Endodermal cell (in vitro differentiated cells): ENCODE results near the gene SLC49A4. TPM values are rescaled to one million over a fixed set of nuclear protein-coding genes. Genes with fewer than 3 reads are reported as not detected.

Source experiments
- DNase-seq: peaks from one replicate; pipeline ENCODE4 v3.0.0-alpha.2; 2017
- H3K27ac ChIP-seq: 2 replicates; pipeline ENCODE4 v1.5.1; 2013; ENCODE audit warnings: mild to moderate bottlenecking, low read depth, low read length, moderate library complexity
- H3K27me3 ChIP-seq: 2 replicates; pipeline ENCODE4 v1.6.1; 2013; ENCODE audit warnings: mild to moderate bottlenecking, low read length, moderate library complexity; ENCODE audit not compliant: insufficient read depth, control insufficient read depth, poor library complexity, severe bottlenecking
- H3K36me3 ChIP-seq: 2 replicates; pipeline ENCODE4 v1.7.0; 2013; ENCODE audit warnings: mild to moderate bottlenecking, low read length, moderate library complexity; ENCODE audit not compliant: control insufficient read depth, insufficient read depth
- H3K4me1 ChIP-seq: one replicate; pipeline ENCODE4 v1.7.0; 2013; ENCODE audit warnings: low read length; ENCODE audit not compliant: control insufficient read depth, insufficient read depth
- H3K4me3 ChIP-seq: 2 replicates; pipeline ENCODE4 v1.5.1; 2013; ENCODE audit warnings: mild to moderate bottlenecking, low read length, moderate library complexity
- H3K9ac ChIP-seq: 2 replicates; pipeline ENCODE4 v1.6.1; 2013; ENCODE audit warnings: mild to moderate bottlenecking, low read length, moderate library complexity; ENCODE audit not compliant: poor library complexity, severe bottlenecking; ENCODE audit errors: extremely low read depth
- H3K9me3 ChIP-seq: 2 replicates; pipeline ENCODE4 v1.6.1; 2013; ENCODE audit warnings: mild to moderate bottlenecking, low read length, moderate library complexity; ENCODE audit not compliant: control insufficient read depth
- H3K27ac Mint-ChIP-seq: 2 replicates; pipeline ENCODE4 v1.8.0; 2020; ENCODE audit warnings: mixed read lengths
- H3K27me3 Mint-ChIP-seq: 2 replicates; pipeline ENCODE4 v1.8.0; 2021; ENCODE audit warnings: mild to moderate bottlenecking, mixed read lengths; ENCODE audit not compliant: insufficient read depth
- H3K36me3 Mint-ChIP-seq: 2 replicates; pipeline ENCODE4 v1.8.0; 2020; ENCODE audit warnings: low read depth, mixed read lengths
- H3K4me1 Mint-ChIP-seq: 2 replicates; pipeline ENCODE4 v1.8.0; 2020; ENCODE audit warnings: mixed read lengths
- H3K4me3 Mint-ChIP-seq: 2 replicates; pipeline ENCODE4 v1.8.0; 2020; ENCODE audit warnings: mild to moderate bottlenecking, moderate library complexity, mixed read lengths
- H3K9me3 Mint-ChIP-seq: 2 replicates; pipeline ENCODE4 v1.8.0; 2020; ENCODE audit warnings: mild to moderate bottlenecking, mixed read lengths
- CTCF ChIP-seq: fragments of 200-600 bp; sonication (generic); conservative IDR thresholded peaks from 2 replicates; pipeline ENCODE4 v1.5.0; 2021; ENCODE audit warnings: antibody characterized with exemption, mild to moderate bottlenecking
- WGBS, 2 experiments: methylation state at CpG; one replicate each; pipeline versions ENCODE4 v1.1.5 to v1.1.7; 2013; ENCODE audit warnings: missing lambda C conversion rate in 2 of 2, mixed read lengths in 1 of 2; ENCODE audit not compliant: insufficient coverage in 1 of 2, insufficient read length in 1 of 2; 5-methylcytosine and 5-hydroxymethylcytosine counted together
- total RNA-seq, 2 donors: library from RNA; stranded (reverse); fragmentation: NEBNext Ultra II Directional in 1 of 2; extraction: Animal tissue kit (Norgen Biotek cat#: 25700) in 1 of 2; gene quantifications; 2 replicates in 1 of 2; 3 replicates in 1 of 2; pipeline ENCODE4 v1.2.1, GENCODE V29; 2021

Gene SLC49A4
- total RNA-seq, 2 donors from 2014 or later, result 12.2 to 14.9 TPM

DNA sequence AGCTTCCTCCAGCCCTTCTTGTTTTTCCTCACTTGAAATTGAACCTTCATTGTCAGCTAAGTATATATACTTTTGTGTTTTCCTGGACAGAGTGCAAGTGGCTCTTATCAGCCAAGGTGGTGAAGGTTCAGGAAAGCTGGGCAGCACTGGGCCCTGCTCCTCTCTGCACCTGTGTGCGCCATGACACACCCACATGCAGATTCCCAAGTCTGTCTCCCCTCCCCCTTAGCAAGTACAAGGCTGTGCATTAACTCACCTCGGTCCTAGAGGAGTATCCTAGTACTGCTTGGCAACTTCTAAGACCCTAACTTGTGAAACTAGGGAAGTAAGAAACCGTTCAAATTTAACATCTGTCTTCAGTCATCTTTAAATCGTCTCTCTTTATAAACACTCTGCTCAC lies 85.8 kb downstream of the SLC49A4 start:
- WGBS, 2 experiments, result 90% methylated on average over 4 of the region's 4 CpGs; no CpG with 5 or more reads in 1 of the 2 experiments
- Mint-ChIP-seq H3K27ac (no peak overlapping the region), H3K36me3 (peaks cover 7% of the 10 kb centered on the region), H3K4me3 (no peak overlapping the region), H3K4me1 (peaks cover 2% of the 10 kb centered on the region), H3K9me3 (no peaks in the 10 kb centered on the region), H3K27me3 (no peaks in the 10 kb centered on the region)
- DNase-seq, result no peak
- no peaks in the 10 kb centered on the region for H3K27me3 ChIP-seq
- no peaks in the 10 kb centered on the region for H3K9me3 ChIP-seq
- peak; percentile 46 for TF ChIP-seq CTCF
- no peaks in the 10 kb centered on the region for H3K4me1 ChIP-seq
- no peak overlapping the region for H3K27ac ChIP-seq
- H3K4me3 ChIP-seq, result no peak overlapping the region
- peaks cover 25% of the 10 kb centered on the region for H3K36me3 ChIP-seq
- H3K9ac ChIP-seq, result no peak overlapping the region

- H3K9me3 ChIP-seq, result no peaks in the 10 kb centered on the region
- Mint-ChIP-seq H3K36me3 (peaks cover 7% of the 10 kb centered on the region), H3K4me3 (no peak overlapping the region), H3K27ac (no peak overlapping the region), H3K27me3 (no peaks in the 10 kb centered on the region), H3K4me1 (peaks cover 2% of the 10 kb centered on the region), H3K9me3 (no peaks in the 10 kb centered on the region)
- 84 to 100% methylated on average over 1 to 2 of the region's 2 CpGs for WGBS, 2 experiments
- H3K36me3 ChIP-seq, result peaks cover 25% of the 10 kb centered on the region
- H3K9ac ChIP-seq, result no peak overlapping the region
- TF ChIP-seq CTCF, result no peak
- H3K4me3 ChIP-seq, result no peak overlapping the region
- DNase-seq, result no peak
- H3K27me3 ChIP-seq, result no peaks in the 10 kb centered on the region
- no peak overlapping the region for H3K27ac ChIP-seq
- no peaks in the 10 kb centered on the region for H3K4me1 ChIP-seq
Observed at GRCh38 chr3:122882361-122882947, 87.6 kb downstream of the SLC49A4 start.

- WGBS, 2 experiments, result 93 to 94% methylated on average over 3 to 4 of the region's 4 CpGs
- Histone ChIP-seq H3K27me3 (no peaks in the 10 kb centered on the region), H3K4me3 (no peak overlapping the region), H3K9me3 (no peaks in the 10 kb centered on the region), H3K27ac (no peak overlapping the region), H3K9ac (no peak overlapping the region), H3K4me1 (no peaks in the 10 kb centered on the region), H3K36me3 (peaks cover 12% of the 10 kb centered on the region)
- no peak for TF ChIP-seq CTCF
- H3K36me3 Mint-ChIP-seq, result peaks cover 6% of the 10 kb centered on the region
- H3K9me3 Mint-ChIP-seq, result no peaks in the 10 kb centered on the region
- H3K27ac Mint-ChIP-seq, result no peak overlapping the region
- no peak for DNase-seq
- no peak overlapping the region for H3K4me3 Mint-ChIP-seq
- no peaks in the 10 kb centered on the region for H3K27me3 Mint-ChIP-seq
- H3K4me1 Mint-ChIP-seq, result peaks cover 15% of the 10 kb centered on the region
Observed at GRCh38 chr3:122886251-122886650, 91.4 kb downstream of the SLC49A4 start.
